H1 (cell line): ENCODE results near the gene GGA2. TPM values are rescaled to one million over a fixed set of nuclear protein-coding genes. Genes with fewer than 3 reads are reported as not detected.

Source experiments
- CTCF ChIA-PET: fragments of 300-600 bp; sonication (Branson Sonifier 250); formaldehyde crosslinking; loops from one replicate; lab custom pipeline; 2021; ENCODE audit not compliant: partially characterized antibody; lab: Charles Lee
- POLR2A ChIA-PET: fragments of 300-600 bp; sonication (Branson Sonifier 250); formaldehyde crosslinking; loops from one replicate; lab custom pipeline; 2021; ENCODE audit warnings: inconsistent platforms; ENCODE audit not compliant: partially characterized antibody; lab: Charles Lee
- DNase-seq, 2 experiments: peaks; one replicate each; pipeline versions ENCODE4 v3.0.0 to v3.0.0-alpha.2; 2010 to 2022; ENCODE audit warnings: low spot score in 2 of 2, low read depth in 1 of 2, mixed read lengths in 1 of 2
- FAIRE-seq: peaks from 2 replicates; lab custom pipeline; 2011; peaks lifted over from hg19 to GRCh38; lab: Jason Lieb, UNC
- H2AFZ ChIP-seq: 2 replicates; pipeline ENCODE4 v1.8.1; 2012; ENCODE audit warnings: low read length, inconsistent platforms
- H2AK5ac ChIP-seq: 2 replicates; pipeline ENCODE4 v1.6.1; 2013; ENCODE audit warnings: low read depth, low read length
- H2BK120ac ChIP-seq: replicated peaks from 2 replicates; pipeline ENCODE3; 2013; ENCODE audit warnings: low read depth, low read length, inconsistent platforms
- H2BK12ac ChIP-seq: 2 replicates; pipeline ENCODE4 v1.6.1; 2013; ENCODE audit warnings: low read depth, low read length
- H2BK15ac ChIP-seq: 2 replicates; pipeline ENCODE4 v1.6.1; 2013; ENCODE audit warnings: low read length
- H2BK20ac ChIP-seq: 2 replicates; pipeline ENCODE4 v1.6.1; 2013; ENCODE audit warnings: low read length
- H2BK5ac ChIP-seq: 2 replicates; pipeline ENCODE4 v1.6.1; 2013; ENCODE audit warnings: low read depth, low read length
- H3K14ac ChIP-seq: 2 replicates; pipeline ENCODE4 v1.6.1; 2013; ENCODE audit warnings: inconsistent platforms; ENCODE audit not compliant: insufficient read length
- H3K18ac ChIP-seq: 2 replicates; pipeline ENCODE4 v1.6.1; 2013; ENCODE audit warnings: low read length; ENCODE audit errors: extremely low read depth
- H3K23ac ChIP-seq: 2 replicates; pipeline ENCODE4 v1.6.1; 2013; ENCODE audit warnings: inconsistent platforms; ENCODE audit not compliant: insufficient read length
- H3K23me2 ChIP-seq: 2 replicates; pipeline ENCODE4 v1.6.1; 2013; ENCODE audit warnings: low read depth, low read length
- H3K27ac ChIP-seq: 2 replicates; pipeline ENCODE4 v1.6.1; 2011; ENCODE audit warnings: low read depth, low read length, inconsistent platforms
- H3K27me3 ChIP-seq, 4 experiments: replicated peaks in 1 of 4; 1 replicate in 1 of 4; 2 replicates in 3 of 4; pipeline versions ENCODE4 v1.6.1 to v1.8.1; 2011 to 2013; ENCODE audit warnings: low read length in 3 of 4, mild to moderate bottlenecking in 3 of 4, inconsistent platforms in 2 of 4, mixed read lengths in 2 of 4, moderate library complexity in 1 of 4; ENCODE audit not compliant: control insufficient read depth in 3 of 4, insufficient read depth in 3 of 4; ENCODE audit errors: extremely low read depth in 1 of 4
- H3K36me3 ChIP-seq, 4 experiments: 2 replicates each; pipeline versions ENCODE4 v1.6.1 to v1.8.1; 2011 to 2013; ENCODE audit warnings: mild to moderate bottlenecking in 4 of 4, low read length in 3 of 4, moderate library complexity in 2 of 4, control low read depth in 1 of 4, inconsistent platforms in 1 of 4; ENCODE audit not compliant: insufficient read depth in 4 of 4, control insufficient read depth in 2 of 4
- H3K4ac ChIP-seq: replicated peaks from 2 replicates; pipeline ENCODE3; 2013; ENCODE audit warnings: low read length, low read depth, mixed read lengths, inconsistent platforms; ENCODE audit not compliant: insufficient read length
- H3K4me1 ChIP-seq, 4 experiments: replicated peaks in 1 of 4; 1 replicate in 1 of 4; 2 replicates in 3 of 4; pipeline versions ENCODE4 v1.6.1 to v1.8.1; 2011 to 2013; ENCODE audit warnings: low read length in 3 of 4, inconsistent platforms in 2 of 4, mixed read lengths in 1 of 4; ENCODE audit not compliant: insufficient read depth in 4 of 4, control insufficient read depth in 3 of 4
- H3K4me2 ChIP-seq, 2 experiments: 2 replicates each; pipeline versions ENCODE4 v1.6.1 to v1.8.1; 2011 to 2013; ENCODE audit warnings: low read depth in 2 of 2, low read length in 2 of 2, control low read depth in 1 of 2, inconsistent platforms in 1 of 2, mild to moderate bottlenecking in 1 of 2; ENCODE audit not compliant: insufficient read depth in 1 of 2
- H3K4me3 ChIP-seq, 4 experiments: fragments of 200-600, 300-600 bp in 1 of 4; sonication (generic), shearing (Covaris generic), sonication (Bioruptor Twin) in 1 of 4; 2 replicates each; pipeline versions ENCODE4 v1.5.1 to v1.8.1; 2011 to 2016; ENCODE audit warnings: low read length in 4 of 4, low read depth in 3 of 4, control low read depth in 2 of 4, inconsistent platforms in 2 of 4, mild to moderate bottlenecking in 2 of 4, mixed read lengths in 1 of 4, moderate library complexity in 1 of 4; ENCODE audit not compliant: insufficient read depth in 2 of 4; ENCODE audit errors: extremely low read depth in 1 of 4
- H3K56ac ChIP-seq: replicated peaks from 2 replicates; pipeline ENCODE3; 2013; ENCODE audit warnings: low read depth, mild to moderate bottlenecking, mixed read lengths, low read length, inconsistent platforms; ENCODE audit not compliant: insufficient read length
- H3K79me1 ChIP-seq: 2 replicates; pipeline ENCODE4 v1.6.1; 2013; ENCODE audit warnings: low read depth, low read length, control low read depth
- H3K79me2 ChIP-seq, 2 experiments: 2 replicates each; pipeline versions ENCODE4 v1.6.1 to v1.8.1; 2012 to 2013; ENCODE audit warnings: low read length in 2 of 2, mild to moderate bottlenecking in 2 of 2, inconsistent platforms in 1 of 2; ENCODE audit not compliant: insufficient read depth in 2 of 2, control insufficient read depth in 1 of 2
- H3K9ac ChIP-seq, 4 experiments: replicated peaks in 1 of 4; 1 replicate in 1 of 4; 2 replicates in 3 of 4; pipeline versions ENCODE4 v1.6.1 to v1.8.1; 2011 to 2013; ENCODE audit warnings: low read depth in 3 of 4, low read length in 3 of 4, control low read depth in 2 of 4, mild to moderate bottlenecking in 2 of 4, moderate library complexity in 2 of 4, inconsistent platforms in 1 of 4; ENCODE audit errors: extremely low read depth in 1 of 4
- H3K9me3 ChIP-seq, 2 experiments: 2 replicates each; pipeline versions ENCODE4 v1.6.1 to v1.8.1; 2012 to 2013; ENCODE audit warnings: mild to moderate bottlenecking in 2 of 2, moderate library complexity in 2 of 2, control low read depth in 1 of 2, inconsistent platforms in 1 of 2, low read depth in 1 of 2, low read length in 1 of 2, mixed read lengths in 1 of 2; ENCODE audit not compliant: insufficient read depth in 2 of 2
- H4K20me1 ChIP-seq, 2 experiments: replicated peaks in 1 of 2; 2 replicates each; pipeline versions ENCODE3 to v1.8.1; 2011 to 2013; ENCODE audit warnings: inconsistent platforms in 2 of 2, low read length in 2 of 2, mild to moderate bottlenecking in 1 of 2; ENCODE audit not compliant: insufficient read depth in 2 of 2, control insufficient read depth in 1 of 2
- H4K5ac ChIP-seq: 2 replicates; pipeline ENCODE4 v1.6.1; 2013; ENCODE audit warnings: low read length, low read depth, mixed read lengths, inconsistent platforms; ENCODE audit not compliant: insufficient read length
- H4K8ac ChIP-seq: 2 replicates; pipeline ENCODE4 v1.8.0; 2013; ENCODE audit warnings: mild to moderate bottlenecking, moderate library complexity, low read length, inconsistent platforms; ENCODE audit not compliant: insufficient read depth; ENCODE audit errors: extremely low read depth
- H4K91ac ChIP-seq: replicated peaks from 2 replicates; pipeline ENCODE3; 2013; ENCODE audit warnings: low read length, mixed read lengths, inconsistent platforms; ENCODE audit not compliant: insufficient read length
- GTF2F1 ChIP-seq: IDR thresholded peaks from 2 replicates; pipeline ENCODE4 v1.6.1; 2012; ENCODE audit warnings: low read depth, low read length, improper control_type of control experiment, borderline replicate concordance
- RXRA ChIP-seq: IDR thresholded peaks from 2 replicates; pipeline ENCODE4 v1.6.1; 2011; ENCODE audit warnings: low read depth, mild to moderate bottlenecking, low read length, moderate library complexity; ENCODE audit not compliant: insufficient read depth
- WGBS, 2 experiments: shearing (Covaris generic) in 1 of 2; methylation state at CpG; one replicate each; pipeline versions ENCODE4 v1.1.6 to v1.1.7; 2013 to 2015; ENCODE audit warnings: low lambda C conversion rate in 2 of 2, mixed read lengths in 2 of 2, inconsistent platforms in 1 of 2, low coverage in 1 of 2, missing lambda C conversion rate in 1 of 2; ENCODE audit not compliant: insufficient replicate concordance in 2 of 2, insufficient coverage in 1 of 2, insufficient read length in 1 of 2; ENCODE audit errors: extremely low coverage in 1 of 2, missing lambda C conversion rate in 1 of 2; 5-methylcytosine and 5-hydroxymethylcytosine counted together
- polyA plus RNA-seq, 7 experiments: library from polyadenylated mRNA; depleted of rRNA in 3 of 7; stranded (reverse) in 5 of 7; unstranded in 2 of 7; fragments of >200 nt in 5 of 7; fragments of 200-250 nt in 2 of 7; gene quantifications; 1 replicate in 5 of 7; 2 replicates in 1 of 7; 4 replicates in 1 of 7; pipeline versions ENCODE4 v1.2.1 to v1.2.3, GENCODE V29; 2011 to 2013; ENCODE audit warnings: missing spikeins in 2 of 7, mixed read lengths in 2 of 7
- total RNA-seq: library from RNA; stranded (reverse); fragmentation: NEBNext Ultra II Directional; extraction: Animal tissue kit (Norgen Biotek cat#: 25700); gene quantifications from 2 replicates; pipeline ENCODE4 v1.2.1, GENCODE V29; 2021

The GGA2 gene
- total and polyA plus RNA-seq, 2 of the 8 experiments (the other 6 are each of a cell fraction or from before 2014, with no cell fraction given) = 65.8 to 114 TPM

DNA sequence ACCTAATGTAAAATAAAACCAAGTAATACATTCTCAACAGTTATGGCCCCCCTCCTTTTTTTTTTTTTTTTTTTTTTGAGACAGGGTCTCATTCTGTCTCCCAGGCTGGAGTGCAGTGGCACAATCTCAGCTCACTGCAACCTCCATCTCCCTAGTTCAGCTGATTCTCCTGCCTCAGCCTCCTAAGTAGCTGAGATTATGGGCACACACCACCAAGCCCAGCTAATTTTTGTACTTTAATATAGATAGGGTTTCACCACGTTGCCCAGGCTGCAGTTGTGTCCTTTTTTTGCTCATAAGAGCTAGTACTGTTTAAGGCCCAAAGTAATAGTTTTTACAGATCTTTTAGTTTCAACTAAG is 28.6 kb upstream of the GGA2 start:
- no peak overlapping the region for H4K91ac ChIP-seq
- H3K9ac ChIP-seq = no peak overlapping the region
- no peaks in the 10 kb centered on the region for H3K9me3 ChIP-seq
- H3K79me1 ChIP-seq = no peaks in the 10 kb centered on the region
- no peak overlapping the region for H4K5ac ChIP-seq
- peaks cover 0 to 6% of the 10 kb centered on the region in 2 experiments for H4K20me1 ChIP-seq
- H3K18ac ChIP-seq = no peak overlapping the region
- no peak for FAIRE-seq
- H4K8ac ChIP-seq = no peak overlapping the region
- H3K27me3 ChIP-seq = no peaks in the 10 kb centered on the region
- no peak overlapping the region for H2BK15ac ChIP-seq
- no peaks in the 10 kb centered on the region for H3K4me1 ChIP-seq
- H2AFZ ChIP-seq = no peak overlapping the region
- no peaks in the 10 kb centered on the region for H3K79me2 ChIP-seq
- H3K4me3 ChIP-seq = no peak overlapping the region
- no peak overlapping the region for H2BK12ac ChIP-seq
- POLR2A ChIA-PET = interaction anchor here (1.0 to 1.8 kb wide), 4 partner anchors 10 to 102 kb away, joined by 3 to 8 read pairs (median 4); partner anchors contain the start of genes DCTN5 and PALB2
- no peak overlapping the region for H3K4ac ChIP-seq
- peaks cover 7 to 58% (median 35%) of the 10 kb centered on the region in 4 experiments; a peak in 7 of 8 replicates for H3K36me3 ChIP-seq
- TF ChIP-seq RXRA = no peak
- no peak for TF ChIP-seq GTF2F1
- H2BK20ac ChIP-seq = no peak overlapping the region
- H3K23ac ChIP-seq = no peak overlapping the region
- no peaks in the 10 kb centered on the region for H3K23me2 ChIP-seq
- no peak overlapping the region for H3K27ac ChIP-seq
- H2AK5ac ChIP-seq = no peak overlapping the region
- no peak overlapping the region for H2BK120ac ChIP-seq
- H3K4me2 ChIP-seq = no peak overlapping the region
- H2BK5ac ChIP-seq = no peak overlapping the region
- no peak overlapping the region for H3K56ac ChIP-seq
- CTCF ChIA-PET = interaction anchor here (0.6 to 2.0 kb wide), 3 partner anchors 13 to 160 kb away, joined by 3 to 6 read pairs (median 4); partner anchors contain the start of gene NDUFAB1
- DNase-seq = no peak
- H3K14ac ChIP-seq = no peak overlapping the region
- WGBS, 2 experiments = 74% methylated on average over 1 of the region's 1 CpG; no CpG with 5 or more reads in 1 of the 2 experiments
